Caco-2 (cell line): Measurements from ENCODE around the gene FBXW7. TPM values are rescaled to one million over a fixed set of nuclear protein-coding genes. Genes with fewer than 3 reads are reported as not detected.
A peak's percentile ranks its signal among the peaks of the same experiment; 100 is the strongest.

Experiments used
- BruUV-seq: library from RNA; stranded (reverse); fragments of 400-500 nt; replicated peaks from 2 replicates; lab custom pipeline; 2021; lab: Mats Ljungman, UMichigan
- CTCF ChIA-PET: fragments of 300-600 bp; sonication (Branson Sonifier 250); formaldehyde crosslinking; loops from one replicate; lab custom pipeline; 2022; ENCODE audit warnings: antibody characterized with exemption; lab: Charles Lee
- POLR2A ChIA-PET: fragments of 300-600 bp; sonication (Branson Sonifier 250); formaldehyde crosslinking; loops from one replicate; lab custom pipeline; 2022; ENCODE audit warnings: antibody characterized with exemption; lab: Charles Lee
- DNase-seq, 2 experiments: peaks; one replicate each; pipeline versions ENCODE4 v3.0.0 to v3.0.0-alpha.2; 2020 to 2022
- H3K27me3 ChIP-seq: replicated peaks from 2 replicates; pipeline ENCODE4 v1.6.0; 2011; ENCODE audit warnings: low read length; ENCODE audit not compliant: control insufficient read depth, insufficient read depth
- H3K36me3 ChIP-seq: 2 replicates; pipeline ENCODE4 v1.5.1; 2011; ENCODE audit warnings: low read length; ENCODE audit not compliant: control insufficient read depth, insufficient read depth
- H3K4me1 ChIP-seq: fragments of 250-450 bp; sonication (Bioruptor Pico); 2 replicates; pipeline ENCODE4 v1.5.1; 2020; ENCODE audit warnings: mild to moderate bottlenecking
- H3K4me3 ChIP-seq: 2 replicates; pipeline ENCODE4 v1.5.1; 2011; ENCODE audit warnings: low read depth, mild to moderate bottlenecking, control low read depth, low read length
- H3K9me3 ChIP-seq: fragments of 250-450 bp; sonication (Bioruptor Pico); 2 replicates; pipeline ENCODE4 v1.5.1; 2020; ENCODE audit warnings: mild to moderate bottlenecking, moderate library complexity
- H3K27ac Mint-ChIP-seq: one replicate; pipeline ENCODE4 v1.8.0; 2022; ENCODE audit warnings: mixed read lengths; ENCODE audit not compliant: unreplicated experiment
- H3K27me3 Mint-ChIP-seq: one replicate; pipeline ENCODE4 v1.8.0; 2022; ENCODE audit warnings: mixed read lengths; ENCODE audit not compliant: insufficient read depth, unreplicated experiment
- H3K36me3 Mint-ChIP-seq: one replicate; pipeline ENCODE4 v1.8.0; 2022; ENCODE audit warnings: mild to moderate bottlenecking, mixed read lengths; ENCODE audit not compliant: insufficient read depth, unreplicated experiment
- H3K4me1 Mint-ChIP-seq: one replicate; pipeline ENCODE4 v1.8.0; 2022; ENCODE audit warnings: low read depth, mixed read lengths; ENCODE audit not compliant: unreplicated experiment
- H3K4me3 Mint-ChIP-seq: one replicate; pipeline ENCODE4 v1.8.0; 2022; ENCODE audit warnings: mild to moderate bottlenecking, moderate library complexity, mixed read lengths; ENCODE audit not compliant: unreplicated experiment
- H3K9me3 Mint-ChIP-seq: one replicate; pipeline ENCODE4 v1.8.0; 2022; ENCODE audit warnings: mixed read lengths; ENCODE audit not compliant: unreplicated experiment
- intact Hi-C: fragments of 100-400 bp; cut with micrococcal nuclease; formaldehyde crosslinking; loops from one replicate; pipeline ENCODE4 v1.10.0; 2022; ENCODE audit not compliant: unreplicated experiment
- total RNA-seq: library from RNA; stranded (reverse); gene quantifications from 2 replicates; pipeline ENCODE4 v1.2.3, GENCODE V29; 2022
- TF ChIP-seq, protein P1 (sequence below), 2 experiments: fragments of 200-600 bp in 1 of 2; IDR thresholded peaks; 1 replicate in 1 of 2; 2 replicates in 1 of 2; pipeline versions ENCODE4 v1.5.1 to v1.8.0; 2011 to 2022; ENCODE audit warnings: antibody characterized with exemption in 1 of 2, control low read depth in 1 of 2, inconsistent platforms in 1 of 2, low read depth in 1 of 2, low read length in 1 of 2, mild to moderate bottlenecking in 1 of 2, moderate library complexity in 1 of 2; ENCODE audit not compliant: insufficient read depth in 1 of 2, severe bottlenecking in 1 of 2, unreplicated experiment in 1 of 2

FBXW7 gene
- total RNA-seq, 1 experiment from 2014 or later, result 34.1 TPM

- Histone ChIP-seq H3K4me1 (peaks cover 36% of the 10 kb centered on the region), H3K4me3 (no peak overlapping the region), H3K36me3 (no peaks in the 10 kb centered on the region), H3K27me3 (no peaks in the 10 kb centered on the region), H3K9me3 (no peaks in the 10 kb centered on the region)
- Mint-ChIP-seq H3K9me3 (no peaks in the 10 kb centered on the region), H3K27ac (no peak overlapping the region), H3K4me3 (no peak overlapping the region), H3K4me1 (peaks cover 25% of the 10 kb centered on the region), H3K27me3 (no peaks in the 10 kb centered on the region), H3K36me3 (no peaks in the 10 kb centered on the region)
- ChIA-PET CTCF (no interaction called here), POLR2A (no interaction called here)
- no peak for DNase-seq
- no TSS peak for BruUV-seq
- intact Hi-C loops, result no loop called here
- TF ChIP-seq, protein P1, sequence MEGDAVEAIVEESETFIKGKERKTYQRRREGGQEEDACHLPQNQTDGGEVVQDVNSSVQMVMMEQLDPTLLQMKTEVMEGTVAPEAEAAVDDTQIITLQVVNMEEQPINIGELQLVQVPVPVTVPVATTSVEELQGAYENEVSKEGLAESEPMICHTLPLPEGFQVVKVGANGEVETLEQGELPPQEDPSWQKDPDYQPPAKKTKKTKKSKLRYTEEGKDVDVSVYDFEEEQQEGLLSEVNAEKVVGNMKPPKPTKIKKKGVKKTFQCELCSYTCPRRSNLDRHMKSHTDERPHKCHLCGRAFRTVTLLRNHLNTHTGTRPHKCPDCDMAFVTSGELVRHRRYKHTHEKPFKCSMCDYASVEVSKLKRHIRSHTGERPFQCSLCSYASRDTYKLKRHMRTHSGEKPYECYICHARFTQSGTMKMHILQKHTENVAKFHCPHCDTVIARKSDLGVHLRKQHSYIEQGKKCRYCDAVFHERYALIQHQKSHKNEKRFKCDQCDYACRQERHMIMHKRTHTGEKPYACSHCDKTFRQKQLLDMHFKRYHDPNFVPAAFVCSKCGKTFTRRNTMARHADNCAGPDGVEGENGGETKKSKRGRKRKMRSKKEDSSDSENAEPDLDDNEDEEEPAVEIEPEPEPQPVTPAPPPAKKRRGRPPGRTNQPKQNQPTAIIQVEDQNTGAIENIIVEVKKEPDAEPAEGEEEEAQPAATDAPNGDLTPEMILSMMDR (IDR thresholded peaks at IDR 0.05; ENCODE audit: insufficient read depth in 1 of 2, low read depth in 1 of 2, low read length in 1 of 2, severe bottlenecking in 1 of 2, unreplicated experiment in 1 of 2), result no peak
Observed at GRCh38 chr4:152419809-152420208, 116.1 kb downstream of the FBXW7 start.

DNA sequence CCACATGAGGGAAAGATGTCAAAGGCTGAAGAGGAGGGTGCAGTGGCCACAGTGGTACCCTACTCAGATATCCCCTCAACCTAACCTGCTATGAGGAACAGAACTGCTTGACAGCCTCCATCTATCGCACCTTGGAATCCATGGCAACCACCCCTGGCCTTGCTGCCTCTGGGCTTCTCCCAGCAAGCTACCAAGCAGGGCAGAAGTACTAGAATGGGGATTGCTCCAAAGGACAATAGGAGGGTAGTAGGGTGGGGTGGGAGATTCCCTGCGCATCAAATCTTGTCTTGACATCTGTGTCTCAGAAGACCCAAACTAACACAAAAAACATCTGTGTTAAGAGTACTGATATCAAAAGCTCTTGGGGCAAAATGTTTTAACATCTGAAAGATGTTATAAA is 118.2 kb downstream of the FBXW7 start:
- Mint-ChIP-seq H3K4me3 (no peak overlapping the region), H3K27me3 (no peaks in the 10 kb centered on the region), H3K9me3 (no peaks in the 10 kb centered on the region), H3K36me3 (no peaks in the 10 kb centered on the region), H3K27ac (no peak overlapping the region), H3K4me1 (peaks cover 18% of the 10 kb centered on the region)
- H3K4me3 ChIP-seq, result no peak overlapping the region
- no TSS peak for BruUV-seq
- POLR2A ChIA-PET, result no interaction called here
- TF ChIP-seq, protein P1 (IDR thresholded peaks at IDR 0.05; ENCODE audit: insufficient read depth in 1 of 2, low read depth in 1 of 2, low read length in 1 of 2, severe bottlenecking in 1 of 2, unreplicated experiment in 1 of 2), result no peak
- H3K4me1 ChIP-seq, result peaks cover 40% of the 10 kb centered on the region
- CTCF ChIA-PET, result no interaction called here
- no peak for DNase-seq
- intact Hi-C loops, result no loop called here
- H3K27me3 ChIP-seq, result no peaks in the 10 kb centered on the region
- H3K9me3 ChIP-seq, result no peaks in the 10 kb centered on the region
- H3K36me3 ChIP-seq, result no peaks in the 10 kb centered on the region

DNA sequence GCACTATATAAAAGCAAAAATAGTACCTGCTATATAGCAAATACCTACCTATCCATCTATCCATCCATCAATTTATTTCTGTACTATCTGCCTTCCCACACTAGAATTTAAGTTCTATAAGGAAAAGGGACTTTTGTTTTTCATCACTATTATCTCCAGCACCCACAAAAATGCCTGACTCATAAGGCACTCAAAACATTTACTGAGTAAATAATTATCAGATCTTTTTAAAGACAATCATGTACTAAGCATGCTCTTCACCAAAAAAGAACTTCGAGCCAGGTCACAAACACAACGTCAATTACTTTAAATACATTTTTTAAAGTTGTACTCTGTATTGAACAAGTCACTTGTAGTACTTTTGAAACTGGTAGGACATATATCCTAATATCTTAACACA is 119.9 kb downstream of the FBXW7 start:
- Mint-ChIP-seq H3K27me3 (no peaks in the 10 kb centered on the region), H3K9me3 (no peaks in the 10 kb centered on the region), H3K4me3 (no peak overlapping the region), H3K36me3 (no peaks in the 10 kb centered on the region), H3K4me1 (peaks cover 18% of the 10 kb centered on the region), H3K27ac (peak overlapping the region; percentile 3)
- intact Hi-C loops, result loop anchor here (1.0 kb wide), 1 partner anchor 10 kb away; no protein-coding TSS in a partner anchor
- Histone ChIP-seq H3K27me3 (no peaks in the 10 kb centered on the region), H3K9me3 (no peaks in the 10 kb centered on the region), H3K4me3 (no peak overlapping the region), H3K36me3 (no peaks in the 10 kb centered on the region), H3K4me1 (peaks cover 40% of the 10 kb centered on the region)
- no TSS peak for BruUV-seq
- TF ChIP-seq, protein P1 (IDR thresholded peaks at IDR 0.05; ENCODE audit: insufficient read depth in 1 of 2, low read depth in 1 of 2, low read length in 1 of 2, severe bottlenecking in 1 of 2, unreplicated experiment in 1 of 2), result no peak
- no peak for DNase-seq
- ChIA-PET CTCF (interaction anchor here (1.2 kb wide), 1 partner anchor 10 kb away, joined by 8 read pairs; no protein-coding TSS in a partner anchor), POLR2A (no interaction called here)
